ENCODE results near the gene MAD1L1.

GRCh38 chr7:2249744-2250323 lies 17.1 kb upstream of the MAD1L1 start:
- TF ChIP-seq CTCF (IDR thresholded peaks at IDR 0.05): no peak
- no peak for TF ChIP-seq POLR2AphosphoS5 (IDR thresholded peaks at IDR 0.05)
